GM19463 (cell line): ENCODE measurements around the gene ATP1A1.

Experiments used
- ATAC-seq: cut with Tn5 transposase; IDR thresholded peaks from one replicate; pipeline ENCODE4 v1.9.1; 2021; ENCODE audit warnings: mild to moderate bottlenecking, moderate library complexity; ENCODE audit not compliant: unreplicated experiment

Gene ATP1A1

DNA sequence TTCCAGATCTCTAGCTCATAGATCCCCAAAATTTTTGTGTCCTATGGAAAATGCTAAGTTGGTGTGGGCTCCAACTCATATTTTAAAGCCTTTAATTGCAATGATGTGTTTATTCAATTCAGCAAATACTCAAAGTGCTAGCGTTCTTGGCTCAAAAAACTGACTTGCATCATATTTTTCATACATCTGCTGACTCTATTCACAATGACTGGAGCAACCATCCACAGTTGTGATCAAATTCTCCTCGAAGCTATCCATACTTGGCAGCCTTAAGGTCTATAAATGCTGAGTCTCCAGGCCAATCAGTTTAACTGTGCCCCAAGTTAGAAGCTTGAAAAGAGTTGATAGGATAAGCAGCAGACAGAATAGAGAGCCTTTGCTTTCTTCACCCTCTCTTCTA lies 2.9 kb upstream of the ATP1A1 start:
- no peak for ATAC-seq

GRCh38 chr1:116371752-116372151 lies 1.3 kb upstream of the ATP1A1 start:
- no peak for ATAC-seq

DNA sequence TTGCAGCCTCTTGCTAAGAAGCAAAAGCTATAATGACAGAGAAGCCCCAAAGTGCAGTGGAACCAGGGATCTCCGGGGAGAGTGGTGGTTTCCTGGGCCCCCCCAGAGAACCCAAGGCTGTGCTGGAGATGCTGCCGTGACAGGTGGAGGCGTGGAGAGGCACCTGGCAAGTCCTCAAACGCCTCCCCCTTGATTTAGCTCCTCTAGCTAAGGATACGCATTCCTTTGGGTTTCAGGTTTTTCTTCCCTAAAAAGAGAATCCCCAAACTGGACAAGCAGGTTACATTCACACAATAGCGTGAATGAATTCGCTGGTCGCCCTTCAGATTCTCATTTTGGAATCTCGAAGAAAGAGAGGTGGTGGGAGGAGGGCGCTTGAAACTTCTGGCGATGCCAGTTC lies 853 bp upstream of the ATP1A1 start:
- no peak for ATAC-seq

DNA sequence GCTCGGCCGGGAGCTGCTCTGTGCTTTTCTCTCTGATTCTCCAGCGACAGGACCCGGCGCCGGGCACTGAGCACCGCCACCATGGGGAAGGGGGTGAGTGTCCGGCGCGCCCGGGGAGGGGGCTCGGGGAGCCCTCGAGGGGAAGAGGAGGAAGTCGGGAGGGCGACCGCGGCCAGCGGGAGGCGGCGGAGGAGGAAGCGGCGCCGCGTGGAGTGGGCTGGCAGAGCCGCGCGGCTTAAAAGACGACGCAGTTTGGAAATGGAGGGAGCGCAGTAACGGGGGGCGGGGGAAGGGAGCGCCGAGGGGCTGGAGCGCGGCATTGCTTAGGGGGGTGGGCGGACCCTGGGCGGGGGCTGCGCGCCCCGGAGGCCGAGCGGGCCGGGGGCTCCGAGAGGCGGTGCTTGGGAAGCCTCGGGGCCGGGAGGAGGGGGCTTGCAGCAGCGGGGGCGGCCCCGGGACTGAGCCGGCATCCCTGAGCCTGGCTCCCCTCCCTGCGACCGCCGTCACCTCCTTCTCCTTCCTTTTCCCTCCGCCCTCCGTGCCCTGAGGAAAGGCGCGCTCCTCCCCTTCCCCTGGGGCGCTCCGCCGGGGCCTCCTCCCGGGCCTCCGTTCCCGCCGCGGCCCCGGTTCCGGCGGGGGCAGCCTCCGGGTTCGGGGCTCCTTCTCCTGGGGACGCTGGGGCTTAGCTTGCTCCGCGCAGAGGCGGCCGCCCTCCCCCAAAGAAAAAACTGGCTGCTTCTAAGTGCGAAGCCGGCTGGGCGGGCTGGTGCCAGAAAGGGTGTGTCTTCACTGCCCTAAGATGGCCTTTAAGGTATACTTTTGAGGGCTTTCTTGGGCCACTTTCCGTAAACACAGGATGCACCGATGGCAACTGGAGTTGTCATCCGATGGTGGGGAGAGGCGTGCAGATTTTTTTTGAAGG lies 648 bp downstream of the ATP1A1 start:
- peak; percentile 1 for ATAC-seq

DNA sequence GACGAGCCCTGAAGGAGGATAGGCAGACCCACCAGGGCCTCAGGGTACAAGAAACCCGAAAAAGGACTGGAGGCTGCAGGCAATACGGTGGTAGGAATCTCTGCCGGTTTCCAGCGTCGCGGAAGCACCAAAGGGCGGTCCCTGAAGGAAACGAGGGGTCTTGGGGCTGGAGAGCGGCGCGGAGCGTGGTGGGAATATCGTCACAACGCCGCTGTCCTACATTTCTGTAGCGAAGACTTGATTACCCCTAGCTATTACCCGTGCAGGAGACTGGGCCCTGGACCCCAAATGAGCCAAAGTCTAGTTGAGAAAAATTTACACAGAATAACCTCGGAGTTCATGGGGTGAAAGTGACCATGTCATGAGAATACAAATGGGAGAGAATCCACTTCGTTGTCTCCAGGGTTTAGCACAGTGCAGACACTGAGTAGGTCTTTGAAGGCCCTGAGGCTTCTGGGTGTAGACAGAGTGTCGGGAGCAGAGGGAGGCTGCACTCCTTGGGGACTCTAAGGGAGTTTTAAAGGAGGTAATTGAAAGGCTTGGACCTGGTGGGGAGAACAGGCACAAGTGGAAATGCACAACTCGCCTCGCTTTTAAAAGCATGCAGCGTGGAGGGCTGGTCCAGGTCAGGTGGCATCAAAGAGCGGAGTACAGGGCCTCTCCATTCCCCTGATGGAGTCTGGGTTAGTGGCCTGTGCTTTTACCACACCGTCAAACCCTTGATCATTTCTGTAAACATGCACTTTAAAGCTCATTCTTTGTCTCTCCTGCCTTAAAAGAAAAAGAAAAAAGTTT lies 1.5 kb downstream of the ATP1A1 start:
- ATAC-seq: no peak

- no peak for ATAC-seq
These were observed 2.3 kb downstream of the ATP1A1 start for GRCh38 chr1:116375148-116375886.

- no peak for ATAC-seq
These were observed 3.1 kb downstream of the ATP1A1 start for GRCh38 chr1:116375887-116376728.

DNA sequence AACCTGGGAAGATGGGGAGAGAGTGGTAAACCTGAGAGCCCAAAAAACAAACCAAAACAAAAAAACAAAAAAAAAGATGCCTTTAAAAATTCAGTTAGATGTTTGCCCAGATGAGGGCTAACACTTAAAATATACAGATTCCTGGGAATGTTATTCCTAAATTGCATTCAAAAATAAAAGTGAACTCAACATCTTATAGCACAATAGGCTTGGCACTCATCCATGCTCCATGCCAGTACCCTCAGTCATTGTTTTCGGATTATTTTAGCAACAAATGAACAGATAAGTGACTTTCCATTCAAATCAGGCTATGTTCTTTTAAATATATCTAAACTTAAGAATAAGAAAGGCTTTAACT lies 3.7 kb downstream of the ATP1A1 start:
- ATAC-seq: no peak

GRCh38 chr1:116377541-116378529 lies 4.8 kb downstream of the ATP1A1 start:
- peak; percentile 61 for ATAC-seq

DNA sequence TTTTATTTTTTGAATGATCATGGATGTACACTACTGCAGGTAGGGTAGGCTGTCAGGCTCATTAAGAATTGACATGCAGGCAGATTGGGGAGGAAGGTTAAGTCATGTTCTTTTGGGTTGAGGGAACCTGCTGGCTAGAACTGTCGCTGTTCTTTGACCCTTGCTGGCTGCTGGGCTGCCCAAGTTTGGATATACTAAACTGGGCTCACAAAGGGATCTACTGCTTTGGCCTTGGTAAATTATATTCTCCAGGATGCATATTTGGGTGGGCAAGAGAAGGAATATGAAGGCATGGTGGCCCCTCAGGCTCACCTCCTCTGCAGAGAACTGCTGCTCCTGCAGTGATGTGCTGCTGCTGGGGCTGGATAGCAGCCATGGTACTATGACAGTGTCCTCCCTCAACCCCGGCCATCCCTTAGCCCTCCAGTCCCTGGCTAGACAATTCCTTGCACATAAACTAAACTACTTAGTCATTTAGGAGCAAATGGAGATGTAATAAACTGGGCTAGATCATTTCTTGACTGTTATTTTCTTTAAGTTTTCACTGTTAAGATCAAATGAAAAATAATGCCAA lies 6.1 kb downstream of the ATP1A1 start:
- ATAC-seq: no peak

GRCh38 chr1:116379674-116380498 lies 6.8 kb downstream of the ATP1A1 start:
- ATAC-seq: no peak

- ATAC-seq: no peak
These were observed 7.6 kb downstream of the ATP1A1 start for GRCh38 chr1:116380499-116381242.

DNA sequence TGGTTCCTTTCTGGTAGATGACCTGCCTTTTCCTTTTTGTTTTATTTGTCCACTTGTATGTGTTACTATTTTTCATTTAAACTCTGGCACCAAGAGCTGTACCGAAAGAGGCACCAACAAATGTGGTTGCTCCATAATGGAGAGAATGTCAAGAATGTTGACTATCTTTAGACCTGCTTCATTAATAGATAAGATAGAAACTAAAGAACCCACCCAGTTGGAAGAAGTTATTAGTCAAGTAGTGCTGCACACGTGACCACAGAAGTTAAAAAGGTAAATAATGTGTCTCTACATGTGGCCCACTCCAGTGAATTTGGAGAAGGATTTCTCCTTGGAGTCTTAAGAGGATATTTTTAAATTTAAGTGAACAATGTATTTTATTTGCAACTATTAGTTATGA lies 9.3 kb downstream of the ATP1A1 start:
- ATAC-seq: no peak

GRCh38 chr1:116382857-116383483 lies 9.9 kb downstream of the ATP1A1 start:
- no peak for ATAC-seq

- ATAC-seq: no peak
These were observed 13.0 kb downstream of the ATP1A1 start for GRCh38 chr1:116386042-116386441.

DNA sequence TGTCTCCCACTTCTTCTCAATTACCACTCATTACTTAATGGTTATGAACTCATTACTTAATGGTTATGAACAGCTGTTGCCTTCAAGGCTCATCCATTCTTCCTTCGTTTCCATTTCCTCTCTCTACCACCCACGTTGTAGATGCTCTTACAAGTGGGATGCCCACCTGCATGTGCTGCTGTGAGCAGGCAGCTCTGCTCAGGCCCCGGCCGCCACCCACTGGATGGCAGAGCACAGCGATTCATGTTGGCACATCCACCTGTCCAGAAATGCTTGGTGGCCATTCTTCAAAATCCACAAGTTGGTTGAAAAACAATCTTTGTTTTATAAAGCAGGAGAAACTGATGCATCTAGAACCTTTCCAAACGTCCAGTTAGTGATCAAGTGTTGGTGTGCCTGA lies 14.5 kb downstream of the ATP1A1 start:
- no peak for ATAC-seq

DNA sequence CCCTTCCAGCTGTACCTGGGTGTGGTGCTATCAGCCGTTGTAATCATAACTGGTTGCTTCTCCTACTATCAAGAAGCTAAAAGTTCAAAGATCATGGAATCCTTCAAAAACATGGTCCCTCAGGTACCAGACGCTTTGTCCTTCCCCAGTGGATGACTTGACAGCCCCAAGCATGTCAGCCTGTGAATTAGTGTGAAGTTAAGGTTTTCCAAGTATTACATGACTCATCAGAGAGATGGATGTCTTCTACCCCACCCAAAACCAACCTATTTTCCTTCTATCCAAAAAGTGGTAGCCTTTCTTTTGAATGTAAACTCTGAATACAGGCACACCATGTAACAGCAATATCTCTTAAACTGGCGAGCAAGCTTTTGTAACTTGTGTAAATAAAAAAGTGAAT lies 15.1 kb downstream of the ATP1A1 start:
- no peak for ATAC-seq
